OCI-LY1 (cell line): Measurements from ENCODE around the gene GOLGA6L4.
"Not testable (repeated sequence)": the region's sequence is repeated elsewhere in the genome, so short reads cannot be mapped to it uniquely, and the experiment has no call there.

ENCODE experiments used
- EZH2 ChIP-seq: fragments of 200-600 bp; sonication (generic), shearing (Covaris generic); IDR thresholded peaks from 2 replicates; pipeline ENCODE4 v1.8.0; 2017; ENCODE audit warnings: borderline replicate concordance, mixed run types, mild to moderate bottlenecking, antibody characterized with exemption, low read length, moderate library complexity, mixed read lengths
- TF ChIP-seq, protein P1 (sequence below): fragments of 200-600 bp; sonication (generic), shearing (Covaris generic); IDR thresholded peaks from 2 replicates; pipeline ENCODE4 v1.5.1; 2017; ENCODE audit warnings: mild to moderate bottlenecking, antibody characterized with exemption, low read length, moderate library complexity, mixed read lengths

DNA sequence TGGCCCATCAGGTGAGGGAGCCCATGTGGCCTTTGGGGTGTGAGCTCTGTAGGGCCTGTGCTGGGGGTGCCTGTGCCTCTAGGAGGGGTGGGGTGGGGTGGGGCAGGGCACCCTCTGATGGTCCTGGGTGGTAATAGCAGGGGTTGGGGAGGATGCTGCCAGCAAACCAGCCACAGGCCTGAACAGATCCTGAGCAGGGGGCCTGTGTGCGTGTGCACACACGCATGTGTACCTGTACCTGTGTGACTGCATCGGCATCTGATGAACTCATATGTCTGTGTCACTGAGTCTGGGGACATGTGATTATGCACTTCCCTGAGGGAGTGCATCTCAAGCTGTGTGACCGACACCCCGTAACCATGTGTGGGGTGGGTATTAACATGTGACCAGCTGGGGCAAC is 42.6 kb upstream of the GOLGA6L4 start:
- TF ChIP-seq, protein P1, sequence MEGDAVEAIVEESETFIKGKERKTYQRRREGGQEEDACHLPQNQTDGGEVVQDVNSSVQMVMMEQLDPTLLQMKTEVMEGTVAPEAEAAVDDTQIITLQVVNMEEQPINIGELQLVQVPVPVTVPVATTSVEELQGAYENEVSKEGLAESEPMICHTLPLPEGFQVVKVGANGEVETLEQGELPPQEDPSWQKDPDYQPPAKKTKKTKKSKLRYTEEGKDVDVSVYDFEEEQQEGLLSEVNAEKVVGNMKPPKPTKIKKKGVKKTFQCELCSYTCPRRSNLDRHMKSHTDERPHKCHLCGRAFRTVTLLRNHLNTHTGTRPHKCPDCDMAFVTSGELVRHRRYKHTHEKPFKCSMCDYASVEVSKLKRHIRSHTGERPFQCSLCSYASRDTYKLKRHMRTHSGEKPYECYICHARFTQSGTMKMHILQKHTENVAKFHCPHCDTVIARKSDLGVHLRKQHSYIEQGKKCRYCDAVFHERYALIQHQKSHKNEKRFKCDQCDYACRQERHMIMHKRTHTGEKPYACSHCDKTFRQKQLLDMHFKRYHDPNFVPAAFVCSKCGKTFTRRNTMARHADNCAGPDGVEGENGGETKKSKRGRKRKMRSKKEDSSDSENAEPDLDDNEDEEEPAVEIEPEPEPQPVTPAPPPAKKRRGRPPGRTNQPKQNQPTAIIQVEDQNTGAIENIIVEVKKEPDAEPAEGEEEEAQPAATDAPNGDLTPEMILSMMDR: not testable (repeated sequence)
- TF ChIP-seq EZH2: not testable (repeated sequence)
